HEK293 (cell line): ENCODE data around the gene UFC1.

ENCODE experiments used
- CTCF ChIA-PET: fragments of 350-600 bp; formaldehyde crosslinking; extraction: SDS; loops from one replicate; lab custom pipeline; 2021; ENCODE audit warnings: antibody characterized with exemption; lab: Yijun Ruan, JAX
- POLR2A ChIA-PET: fragments of 300-600 bp; formaldehyde crosslinking; extraction: SDS; loops from one replicate; lab custom pipeline; 2020; ENCODE audit warnings: antibody characterized with exemption, inconsistent platforms; lab: Yijun Ruan, JAX
- H3K27ac ChIP-seq: fragments of 200-500 bp; sonication (Bioruptor generic); 2 replicates; pipeline ENCODE4 v1.5.1; 2014; ENCODE audit warnings: low read depth, low read length, control low read depth, inconsistent platforms; ENCODE audit errors: extremely low read depth
- H3K36me3 ChIP-seq, 2 experiments: fragments of 200-500 bp in 1 of 2; sonication (Bioruptor generic) in 1 of 2; 1 replicate in 1 of 2; 2 replicates in 1 of 2; pipeline ENCODE4 v1.5.1; 2014 to 2017; ENCODE audit warnings: inconsistent platforms in 2 of 2, low read length in 2 of 2; ENCODE audit not compliant: control insufficient read depth in 2 of 2, insufficient read depth in 1 of 2
- H3K4me1 ChIP-seq: fragments of 200-500 bp; sonication (Bioruptor generic); 2 replicates; pipeline ENCODE4 v1.5.1; 2014; ENCODE audit warnings: mild to moderate bottlenecking, low read length, inconsistent platforms; ENCODE audit not compliant: control insufficient read depth, insufficient read depth
- H3K4me3 ChIP-seq: 2 replicates; pipeline ENCODE4 v1.5.1; 2011; ENCODE audit warnings: low read depth, mild to moderate bottlenecking, control low read depth, low read length, moderate library complexity
- H3K9me3 ChIP-seq: fragments of 200-500 bp; sonication (Bioruptor generic); 2 replicates; pipeline ENCODE4 v1.5.1; 2014; ENCODE audit warnings: low read depth, low read length, inconsistent platforms; ENCODE audit not compliant: control insufficient read depth, insufficient read depth
- CTCF ChIP-seq: fragments of 450-650 bp; formaldehyde crosslinking; IDR thresholded peaks from 2 replicates; pipeline ENCODE4 v1.5.1; 2016; ENCODE audit warnings: missing biosample characterization, missing genetic modification characterization
- GLIS1 ChIP-seq: fragments of 450-650 bp; formaldehyde crosslinking; IDR thresholded peaks from 2 replicates; pipeline ENCODE4 v1.5.1; 2016; ENCODE audit warnings: missing biosample characterization, missing genetic modification characterization
- HOXA7 ChIP-seq: sonication (generic); formaldehyde crosslinking; IDR thresholded peaks from 2 replicates; pipeline ENCODE4 v1.8.1; 2022; ENCODE audit warnings: missing genetic modification reagents, borderline replicate concordance
- PATZ1 ChIP-seq: fragments of 450-650 bp; formaldehyde crosslinking; IDR thresholded peaks from 2 replicates; pipeline ENCODE4 v1.5.1; 2016; ENCODE audit warnings: missing biosample characterization, missing genetic modification characterization
- PRDM6 ChIP-seq: fragments of 450-650 bp; formaldehyde crosslinking; IDR thresholded peaks from 2 replicates; pipeline ENCODE4 v1.5.1; 2017; ENCODE audit warnings: missing biosample characterization, missing genetic modification characterization
- SALL2 ChIP-seq: fragments of 450-650 bp; formaldehyde crosslinking; IDR thresholded peaks from 2 replicates; pipeline ENCODE4 v1.5.0; 2017; ENCODE audit warnings: missing biosample characterization, mild to moderate bottlenecking, missing genetic modification characterization, borderline replicate concordance
- TRIM28 ChIP-seq: IDR thresholded peaks from 2 replicates; pipeline ENCODE4 v1.6.1; 2011; ENCODE audit warnings: low read length, control low read depth, borderline replicate concordance
- YY1 ChIP-seq: fragments of 450-650 bp; formaldehyde crosslinking; IDR thresholded peaks from 2 replicates; pipeline ENCODE4 v1.5.1; 2018; ENCODE audit warnings: missing biosample characterization, missing genetic modification characterization
- YY2 ChIP-seq: fragments of 450-650 bp; formaldehyde crosslinking; IDR thresholded peaks from 2 replicates; pipeline ENCODE4 v1.5.1; 2016; ENCODE audit warnings: missing biosample characterization, missing genetic modification characterization
- ZBTB10 ChIP-seq: fragments of 450-650 bp; formaldehyde crosslinking; IDR thresholded peaks from 2 replicates; pipeline ENCODE4 v1.5.1; 2016; ENCODE audit warnings: missing biosample characterization, missing genetic modification characterization
- ZBTB17 ChIP-seq: fragments of 450-650 bp; formaldehyde crosslinking; IDR thresholded peaks from 2 replicates; pipeline ENCODE4 v1.5.1; 2016; ENCODE audit warnings: missing biosample characterization, missing genetic modification characterization
- ZBTB48 ChIP-seq: fragments of 450-650 bp; formaldehyde crosslinking; IDR thresholded peaks from 2 replicates; pipeline ENCODE4 v1.5.1; 2016; ENCODE audit warnings: missing biosample characterization, missing genetic modification characterization
- ZNF2 ChIP-seq: fragments of 450-650 bp; formaldehyde crosslinking; IDR thresholded peaks from 2 replicates; pipeline ENCODE4 v1.5.1; 2016; ENCODE audit warnings: missing biosample characterization, missing genetic modification characterization
- ZNF23 ChIP-seq: fragments of 450-650 bp; formaldehyde crosslinking; IDR thresholded peaks from 2 replicates; pipeline ENCODE4 v1.5.1; 2016; ENCODE audit warnings: missing biosample characterization, missing genetic modification characterization, borderline replicate concordance
- ZNF350 ChIP-seq: fragments of 450-650 bp; formaldehyde crosslinking; IDR thresholded peaks from 2 replicates; pipeline ENCODE4 v1.5.0; 2017; ENCODE audit warnings: missing biosample characterization, mild to moderate bottlenecking, missing genetic modification characterization
- ZNF473 ChIP-seq: fragments of 450-650 bp; formaldehyde crosslinking; IDR thresholded peaks from 2 replicates; pipeline ENCODE4 v1.5.1; 2017; ENCODE audit warnings: missing biosample characterization, missing genetic modification characterization
- ZNF529 ChIP-seq: fragments of 450-650 bp; formaldehyde crosslinking; IDR thresholded peaks from 2 replicates; pipeline ENCODE4 v1.5.1; 2017; ENCODE audit warnings: missing genetic modification characterization, missing biosample characterization; ENCODE audit not compliant: insufficient replicate concordance
- ZNF549 ChIP-seq: fragments of 450-650 bp; IDR thresholded peaks from 2 replicates; pipeline ENCODE4 v1.5.1; 2018; ENCODE audit warnings: missing biosample characterization, missing genetic modification characterization, mild to moderate bottlenecking, inconsistent platforms, moderate library complexity
- ZNF555 ChIP-seq: fragments of 450-650 bp; formaldehyde crosslinking; conservative IDR thresholded peaks from 2 replicates; pipeline ENCODE4 v1.5.1; 2017; ENCODE audit warnings: missing biosample characterization, mild to moderate bottlenecking, missing genetic modification characterization, inconsistent platforms
- ZNF585B ChIP-seq: fragments of 450-650 bp; formaldehyde crosslinking; IDR thresholded peaks from 2 replicates; pipeline ENCODE4 v1.5.1; 2016; ENCODE audit warnings: missing biosample characterization, missing genetic modification characterization
- ZNF645 ChIP-seq: fragments of 450-650 bp; formaldehyde crosslinking; IDR thresholded peaks from 2 replicates; pipeline ENCODE4; 2016; ENCODE audit warnings: missing biosample characterization, missing genetic modification characterization
- ZNF654 ChIP-seq: fragments of 450-650 bp; formaldehyde crosslinking; IDR thresholded peaks from 2 replicates; pipeline ENCODE4 v1.5.1; 2016; ENCODE audit warnings: low read depth, missing biosample characterization, missing genetic modification characterization
- ZNF660 ChIP-seq: fragments of 450-650 bp; IDR thresholded peaks from 2 replicates; pipeline ENCODE4 v1.5.1; 2018; ENCODE audit warnings: missing biosample characterization, mild to moderate bottlenecking, missing genetic modification characterization
- ZNF701 ChIP-seq: fragments of 450-650 bp; formaldehyde crosslinking; IDR thresholded peaks from 2 replicates; pipeline ENCODE4 v1.5.1; 2016; ENCODE audit warnings: missing biosample characterization, missing genetic modification characterization
- ZNF707 ChIP-seq: fragments of 450-650 bp; formaldehyde crosslinking; IDR thresholded peaks from 2 replicates; pipeline ENCODE4 v1.5.1; 2016; ENCODE audit warnings: missing biosample characterization, missing genetic modification characterization
- ZNF785 ChIP-seq: fragments of 450-650 bp; formaldehyde crosslinking; IDR thresholded peaks from 2 replicates; pipeline ENCODE4 v1.5.1; 2016; ENCODE audit warnings: missing biosample characterization, missing genetic modification characterization
- ZSCAN23 ChIP-seq: fragments of 450-650 bp; formaldehyde crosslinking; IDR thresholded peaks from 2 replicates; pipeline ENCODE4 v1.5.1; 2016; ENCODE audit warnings: missing biosample characterization, missing genetic modification characterization
- ZSCAN30 ChIP-seq: fragments of 450-650 bp; IDR thresholded peaks from 2 replicates; pipeline ENCODE4 v1.5.1; 2018; ENCODE audit warnings: missing biosample characterization, mild to moderate bottlenecking, missing genetic modification characterization, moderate library complexity

The UFC1 gene

GRCh38 chr1:161192476-161193465, 39.0 kb downstream of the UFC1 start:
- Histone ChIP-seq H3K4me3 (no peak overlapping the region), H3K4me1 (no peaks in the 10 kb centered on the region), H3K27ac (no peak overlapping the region), H3K36me3 (no peaks in the 10 kb centered on the region), H3K9me3 (no peaks in the 10 kb centered on the region)
- ChIA-PET CTCF (interaction anchor here (0.6 to 4.5 kb wide), 40 partner anchors 8 to 669 kb away, joined by 3 to 45 read pairs (median 5); partner anchors contain the start of genes APOA2, NDUFS2, PPOX and TOMM40L), POLR2A (interaction anchor here (0.6 kb wide), 1 partner anchor 10 kb away, joined by 3 read pairs; the partner anchor contains the start of gene NDUFS2)
- TF ChIP-seq ZNF555 (no peak), TRIM28 (no peak), SALL2 (tag by site-specific recombination) (no peak), ZNF2 (tag by site-specific recombination) (0 out of 2 replicates have a peak, but pooled peaks have one; percentile 28), ZNF701 (tag by site-specific recombination) (no peak), ZBTB17 (tag by site-specific recombination) (peak; percentile 40), ZNF707 (no peak), ZNF473 (no peak), GLIS1 (tag by site-specific recombination) (no peak), YY2 (tag by site-specific recombination) (no peak), ZNF660 (tag by site-specific recombination) (0 out of 2 replicates have a peak, but pooled peaks have one; percentile 41), HOXA7 (CRISPR knock-in tag) (no peak), ZSCAN23 (no peak), ZNF549 (no peak), ZNF23 (tag by site-specific recombination) (no peak), ZNF785 (no peak), ZSCAN30 (tag by site-specific recombination) (no peak), ZBTB10 (tag by site-specific recombination) (0 out of 2 replicates have a peak, but pooled peaks have one; percentile 35), ZNF654 (peak; percentile 87), ZNF529 (tag by site-specific recombination) (no peak), ZNF645 (tag by site-specific recombination) (no peak), PRDM6 (no peak), YY1 (tag by site-specific recombination) (no peak), ZNF350 (tag by site-specific recombination) (no peak), ZBTB48 (tag by site-specific recombination) (peak; percentile 39; the same call in 1 of the 2 replicates), PATZ1 (peak; percentile 42; the same call in 1 of the 2 replicates), CTCF (peak; percentile 71), ZNF585B (tag by site-specific recombination) (no peak)
